ENCODE results near the gene CHRNB4. TPM values are rescaled to one million over a fixed set of nuclear protein-coding genes. Genes with fewer than 3 reads are reported as not detected.
A peak's percentile ranks its signal among the peaks of the same experiment; 100 is the strongest.
"Not testable (repeated sequence)": the region's sequence is repeated elsewhere in the genome, so short reads cannot be mapped to it uniquely, and the experiment has no call there.

Gene CHRNB4
- polyA plus RNA-seq, 10 donors: 0.16 to 1.2 (median 0.41) TPM

DNA sequence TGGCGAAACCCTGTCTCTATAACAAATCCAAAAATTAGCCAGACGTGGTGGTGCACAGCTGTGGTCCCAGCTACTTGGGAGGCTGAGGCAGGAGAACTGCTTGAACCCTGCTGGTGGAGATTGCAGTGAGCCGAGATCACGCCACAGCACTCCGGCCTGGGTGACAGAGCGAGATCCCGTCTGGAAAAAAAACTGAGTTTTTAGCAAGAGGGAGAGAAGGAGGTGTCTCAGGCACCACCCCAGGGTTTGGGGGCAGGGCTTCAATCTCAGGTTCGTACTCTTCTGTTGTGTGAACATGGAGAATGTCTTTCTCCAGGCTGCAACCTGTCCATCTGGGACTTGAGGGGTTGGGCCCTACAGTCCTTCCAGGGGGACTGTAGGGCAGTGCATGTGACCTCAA, 22.9 kb downstream of the CHRNB4 start:
- DNase-seq: no peak

DNA sequence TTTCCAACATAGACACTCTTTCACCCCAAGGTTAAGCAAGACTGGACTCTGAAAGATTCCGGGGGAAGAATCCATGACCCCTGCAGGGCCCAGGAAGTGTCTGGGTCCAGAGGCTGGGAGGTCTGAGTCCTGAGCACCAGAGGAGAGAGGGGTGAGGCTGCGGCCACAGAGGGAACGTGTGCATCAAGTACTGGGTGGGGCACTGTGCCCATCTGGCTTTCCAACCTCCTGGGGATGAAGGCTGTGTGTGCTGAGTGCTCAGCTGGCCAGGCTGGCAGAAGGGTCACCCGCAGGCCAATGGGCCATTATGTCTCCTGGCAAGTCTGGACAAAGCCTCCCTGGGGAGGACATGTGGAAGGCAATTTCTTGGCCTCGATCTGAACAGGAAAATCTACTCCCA, 23.5 kb downstream of the CHRNB4 start:
- no peak for DNase-seq

DNA sequence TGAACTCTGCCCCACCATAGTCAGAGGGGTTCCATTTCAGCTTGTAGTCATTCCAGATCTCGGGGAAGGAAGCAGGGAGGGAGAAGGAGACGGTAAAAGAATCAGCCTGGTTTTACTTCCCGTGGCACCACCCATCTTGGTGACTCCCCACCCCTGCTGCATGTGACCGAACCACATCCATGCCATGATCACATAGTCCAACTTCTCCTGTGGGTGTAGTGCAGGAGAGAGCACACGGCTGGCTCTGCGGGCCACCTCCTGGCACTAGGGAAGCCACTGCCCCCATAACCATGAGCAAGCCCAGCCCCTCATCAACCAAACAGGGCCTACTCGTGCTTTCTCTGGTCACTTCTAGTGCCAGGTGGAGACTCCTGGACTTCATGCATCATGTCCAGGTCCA, 23.9 kb downstream of the CHRNB4 start:
- DNase-seq: no peak

DNA sequence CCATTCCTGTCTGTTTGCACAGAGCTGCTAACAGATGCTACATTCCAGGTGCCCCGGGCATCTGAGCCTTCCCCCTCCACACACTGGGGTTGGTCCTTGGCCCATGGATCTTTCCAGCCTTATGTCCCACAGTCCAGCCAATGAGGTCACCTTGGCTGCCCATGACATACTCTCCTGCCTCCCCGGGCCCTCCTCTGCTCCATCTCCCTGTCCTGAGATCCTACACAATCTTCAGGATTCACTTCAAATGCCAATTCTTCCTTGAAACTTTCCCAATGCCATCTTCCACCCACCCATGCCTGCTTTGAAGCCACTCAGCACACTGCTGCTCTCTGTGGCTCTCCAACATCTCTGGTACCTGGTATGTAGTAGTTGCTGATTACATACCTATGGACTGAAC, 24.5 kb downstream of the CHRNB4 start:
- no peak for DNase-seq

DNA sequence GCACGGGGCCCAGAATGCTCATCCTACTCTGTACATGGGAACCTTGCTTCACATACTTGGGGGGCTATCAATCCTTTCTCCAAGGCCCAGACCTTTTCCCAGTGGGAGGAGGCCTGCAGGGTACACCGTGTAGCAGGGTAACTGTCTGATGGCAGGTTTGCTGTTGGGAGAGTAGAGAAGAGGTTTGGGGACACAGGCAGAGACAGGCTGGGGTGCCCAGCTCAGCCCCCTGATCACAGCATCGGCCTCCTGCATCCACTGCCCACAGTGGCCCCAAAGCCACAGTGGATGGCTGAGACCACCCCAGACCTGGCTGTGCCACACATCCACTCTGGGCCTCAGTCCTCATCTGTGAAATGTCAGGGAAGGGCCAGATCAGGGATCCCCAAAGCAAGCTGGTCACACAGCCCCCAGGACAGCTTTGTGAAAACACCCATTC, 25.8 kb downstream of the CHRNB4 start:
- DNase-seq: no peak

DNA sequence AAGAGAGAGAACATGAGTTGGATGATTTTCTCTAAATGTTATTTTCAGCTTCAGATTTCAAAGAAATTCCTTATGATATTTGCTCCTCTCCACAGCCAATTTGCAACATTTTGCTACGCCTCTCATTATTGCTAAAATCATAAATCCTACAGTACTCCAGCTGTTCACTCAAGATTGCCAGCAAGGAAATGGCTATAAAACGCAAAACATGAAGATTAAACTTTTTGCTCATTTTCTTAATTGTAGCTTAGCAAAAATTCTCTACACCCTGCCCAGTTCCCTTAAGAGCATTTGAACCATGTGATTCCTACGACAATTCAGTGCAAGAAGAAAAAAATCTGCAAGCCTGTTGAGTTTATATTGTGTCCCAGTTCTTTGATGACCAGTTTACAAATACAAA, 27.0 kb downstream of the CHRNB4 start:
- peak in 1 of 3 donors; percentile 23 for DNase-seq

DNA sequence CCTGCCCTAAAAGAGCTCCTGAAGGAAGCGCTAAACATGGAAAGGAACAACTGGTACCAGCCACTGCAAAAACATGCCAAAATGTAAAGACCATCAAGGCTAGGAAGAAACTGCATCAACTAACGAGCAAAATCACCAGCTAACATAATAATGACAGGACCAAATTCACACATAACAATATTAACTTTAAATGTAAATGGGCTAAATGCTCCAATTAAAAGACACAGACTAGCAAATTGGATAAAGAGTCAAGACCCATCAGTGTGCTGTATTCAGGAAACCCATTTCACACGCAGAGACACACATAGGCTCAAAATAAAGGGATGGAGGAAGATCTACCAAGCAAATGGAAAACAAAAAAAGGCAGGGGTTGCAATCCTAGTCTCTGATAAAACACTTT, 31.5 kb downstream of the CHRNB4 start:
- not testable (repeated sequence) for DNase-seq

DNA sequence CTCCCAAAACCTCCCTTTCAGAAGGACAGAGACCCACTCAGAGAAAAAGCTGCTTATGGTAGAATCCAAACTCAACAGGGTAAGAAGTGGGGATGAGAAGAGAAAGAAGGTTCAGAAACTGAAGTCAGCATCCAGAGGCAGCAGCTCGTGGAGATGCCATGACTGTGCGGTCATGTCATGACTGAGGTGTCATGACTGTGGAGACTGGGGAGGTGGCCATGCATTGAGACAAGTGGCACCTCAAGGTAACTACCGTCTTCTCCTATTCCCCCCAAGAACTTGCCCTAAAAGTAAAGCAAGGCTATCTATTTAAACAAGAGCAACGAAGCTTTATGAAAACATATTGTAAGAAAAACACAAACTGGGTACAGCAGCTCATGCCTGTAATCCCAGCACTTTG, 35.3 kb downstream of the CHRNB4 start:
- DNase-seq: no peak

DNA sequence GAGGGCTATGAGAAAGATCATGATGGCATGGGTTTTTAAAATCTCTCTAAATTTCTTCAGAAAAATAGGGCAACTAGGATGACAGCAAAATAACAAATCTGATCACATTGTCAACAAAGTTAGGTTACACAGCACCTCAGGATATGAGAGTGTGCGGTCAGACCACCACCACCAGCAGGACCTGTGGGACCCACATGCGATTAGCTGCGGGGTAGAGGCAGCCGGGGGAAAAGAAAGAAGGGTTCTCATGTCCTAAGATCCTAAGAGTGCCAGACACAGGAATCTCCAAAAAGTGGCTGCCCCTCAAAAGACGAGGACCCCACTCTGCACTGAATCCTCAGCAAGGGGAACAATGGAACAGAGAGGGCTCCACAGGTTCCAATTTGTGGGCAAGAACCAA, 35.8 kb downstream of the CHRNB4 start:
- DNase-seq: no peak

DNA sequence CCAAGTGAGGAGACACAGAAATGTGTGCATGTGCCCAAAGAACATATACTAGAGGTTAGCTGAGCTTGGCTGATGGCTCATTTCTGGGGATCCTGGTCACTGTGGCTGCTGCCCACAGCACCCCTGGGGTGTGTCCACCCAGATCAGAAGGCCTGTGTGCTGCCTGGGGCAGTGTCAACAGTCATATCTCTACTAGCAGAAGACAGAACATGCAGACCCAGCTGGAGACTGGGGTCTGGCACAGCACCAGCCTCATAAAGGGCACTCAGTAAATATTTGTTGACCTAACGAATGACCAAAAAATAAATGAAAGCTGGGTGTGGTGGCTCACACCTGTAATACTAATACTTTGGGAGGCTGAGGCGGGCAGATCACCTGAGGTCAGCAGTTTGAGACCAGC, 36.6 kb downstream of the CHRNB4 start:
- no peak for DNase-seq

DNA sequence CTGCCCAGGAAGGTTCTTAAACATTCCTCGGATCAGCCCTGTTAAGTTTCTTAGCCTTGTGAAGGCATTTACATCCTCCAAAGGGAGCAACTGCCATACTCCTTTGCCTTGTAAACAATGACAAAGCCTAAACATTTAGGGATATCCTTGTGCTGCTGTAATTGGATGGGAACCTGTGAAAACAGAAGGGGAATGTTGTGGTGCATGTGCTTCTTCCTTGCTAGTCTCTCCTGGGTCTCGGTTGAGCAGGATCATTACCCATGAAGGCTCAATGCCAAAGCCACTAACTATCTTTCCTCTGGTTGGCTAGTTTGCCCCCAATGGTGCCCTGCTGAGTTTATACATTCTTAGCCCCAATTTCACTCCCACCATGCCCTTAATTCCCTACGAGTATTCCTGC, 37.5 kb downstream of the CHRNB4 start:
- no peak for DNase-seq

DNA sequence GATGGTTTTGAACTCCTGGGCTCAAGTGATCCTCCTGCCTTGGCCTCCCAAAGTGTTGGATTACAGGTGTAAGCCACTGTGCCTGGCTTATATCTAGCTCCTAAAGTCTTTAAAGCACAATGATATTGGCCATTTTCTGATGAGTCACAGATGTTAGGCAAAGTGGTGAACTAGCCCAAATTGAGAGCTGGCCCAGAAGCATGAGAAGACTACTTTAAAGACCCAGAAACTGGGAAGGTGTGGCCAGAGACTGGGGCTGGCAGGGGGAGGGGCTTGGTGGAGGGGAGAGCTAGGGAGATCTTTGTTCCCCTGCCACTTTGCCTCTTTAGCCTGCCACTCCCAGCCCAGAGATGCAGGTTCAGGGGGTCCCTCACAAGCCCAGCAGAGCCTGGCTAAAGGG, 41.8 kb downstream of the CHRNB4 start:
- DNase-seq: no peak

DNA sequence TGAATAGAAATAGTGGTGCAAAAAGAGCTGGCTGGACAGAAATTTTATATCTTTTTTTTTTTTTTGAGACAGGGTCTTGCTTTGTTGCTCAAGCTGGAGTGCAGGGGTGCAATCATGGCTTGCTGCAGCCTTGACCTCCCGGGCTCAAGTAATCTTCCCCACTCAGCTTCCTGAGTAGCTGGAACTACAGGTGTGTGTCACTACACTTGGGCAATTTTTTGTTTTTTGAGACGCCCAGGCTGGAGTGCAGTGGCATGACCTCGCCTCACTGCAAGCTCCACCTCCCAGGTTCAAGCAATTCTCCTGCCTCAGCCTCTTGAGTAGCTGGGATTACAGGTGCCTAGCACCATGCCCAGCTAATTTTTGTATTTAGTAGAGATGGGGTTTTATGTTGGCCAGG, 42.7 kb downstream of the CHRNB4 start:
- DNase-seq: no peak

DNA sequence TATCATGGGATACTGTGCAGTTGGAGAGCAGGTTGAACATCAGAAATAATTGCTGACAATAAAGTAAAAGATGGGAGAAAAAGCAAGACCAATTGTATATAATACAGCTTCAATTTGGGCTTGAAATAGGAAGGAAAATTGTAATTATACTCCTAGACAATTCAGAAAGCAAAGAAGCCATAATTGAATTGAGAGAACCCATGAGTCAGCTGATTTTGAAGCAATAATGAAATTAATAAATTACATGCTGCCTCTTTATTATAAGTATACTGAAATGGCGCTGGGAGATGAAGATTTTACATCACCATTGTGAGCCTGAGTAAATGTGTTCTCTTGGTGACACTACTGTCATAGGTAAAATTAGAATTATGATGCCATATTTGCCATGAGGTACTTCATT, 43.4 kb downstream of the CHRNB4 start:
- DNase-seq: no peak

DNA sequence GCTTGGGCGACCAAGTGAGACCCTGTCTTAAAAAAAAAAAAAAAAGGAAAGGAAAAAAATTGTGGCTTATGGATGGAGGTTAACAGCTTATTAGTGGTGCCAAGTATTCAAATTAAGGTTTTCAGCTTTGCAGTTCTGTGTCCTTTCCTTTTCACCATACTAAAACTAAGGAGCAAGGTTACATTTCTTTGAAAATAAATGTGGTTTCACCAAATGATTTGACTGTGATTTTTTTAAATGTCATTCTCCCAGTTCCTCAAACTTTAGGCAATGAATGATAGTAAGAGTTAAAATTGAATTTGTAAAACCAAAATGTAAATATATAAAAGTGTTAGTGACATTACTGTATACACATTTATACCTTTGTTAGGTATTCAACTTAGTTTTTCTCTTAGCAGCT, 66.1 kb downstream of the CHRNB4 start:
- no peak for DNase-seq

Other genes starting within 250 kb of the CHRNB4 start
- gene IREB2, start 203.0 kb downstream of the CHRNB4 start, polyA plus RNA-seq (ENCODE audit: insufficient read length in 10 of 10): 10 to 100 TPM; 35.1 to 54.0 (median 42.4) TPM
- 1 to 10 TPM; 1.5 to 3.8 (median 2.1) TPM for gene HYKK, start 133.6 kb downstream of the CHRNB4 start, polyA plus RNA-seq (ENCODE audit: insufficient read length in 10 of 10)
- 100 to 1,000 TPM; 136 to 185 (median 164) TPM for gene PSMA4, start 100.8 kb downstream of the CHRNB4 start, polyA plus RNA-seq (ENCODE audit: insufficient read length in 10 of 10)
- gene CHRNA5, start 75.7 kb downstream of the CHRNB4 start, polyA plus RNA-seq (ENCODE audit: insufficient read length in 10 of 10): 1 to 10 TPM in 7 of 10 donors, under 1 TPM in 3; 0.47 to 3.7 (median 1.7) TPM
- under 1 TPM in 8 of 10 donors, not detected in 2; 0.05 to 0.48 (median 0.24) TPM for gene CHRNA3, start 20.2 kb downstream of the CHRNB4 start, polyA plus RNA-seq (ENCODE audit: insufficient read length in 10 of 10)
- gene ADAMTS7, start 170.3 kb upstream of the CHRNB4 start, polyA plus RNA-seq (ENCODE audit: insufficient read length in 10 of 10): 10 to 100 TPM; 12.9 to 23.2 (median 18.0) TPM
- gene MORF4L1, start 231.7 kb upstream of the CHRNB4 start, polyA plus RNA-seq (ENCODE audit: insufficient read length in 10 of 10): 100 to 1,000 TPM; 512 to 622 (median 562) TPM

All from muscle of back (tissue), 11 donors.